Nephron (organoid): Measurements from ENCODE around the gene SDK2.

ENCODE experiments used
- H3K27ac Mint-ChIP-seq, 3 experiments: 2 replicates each; pipeline ENCODE4 v1.8.0; 2020; ENCODE audit warnings: mixed read lengths in 3 of 3, mild to moderate bottlenecking in 2 of 3, moderate library complexity in 1 of 3
- H3K27me3 Mint-ChIP-seq: 2 replicates; pipeline ENCODE4 v1.8.0; 2021; ENCODE audit warnings: low read depth, mild to moderate bottlenecking, moderate library complexity, mixed read lengths
- H3K36me3 Mint-ChIP-seq: 2 replicates; pipeline ENCODE4 v1.8.0; 2020; ENCODE audit warnings: low read depth, mixed read lengths
- H3K4me1 Mint-ChIP-seq: 2 replicates; pipeline ENCODE4 v1.8.0; 2020; ENCODE audit warnings: mixed read lengths
- H3K4me3 Mint-ChIP-seq, 3 experiments: 2 replicates each; pipeline ENCODE4 v1.8.0; 2020; ENCODE audit warnings: mild to moderate bottlenecking in 3 of 3, mixed read lengths in 3 of 3, moderate library complexity in 2 of 3
- H3K9me3 Mint-ChIP-seq: 2 replicates; pipeline ENCODE4 v1.8.0; 2020; ENCODE audit warnings: mixed read lengths
- TF ChIP-seq, protein P1 (sequence below), 3 experiments: fragments of 200-600 bp; sonication (generic); IDR thresholded peaks; one replicate each; pipeline ENCODE4 v1.5.0; 2021; ENCODE audit warnings: antibody characterized with exemption in 3 of 3; ENCODE audit not compliant: unreplicated experiment in 3 of 3

The SDK2 gene

DNA sequence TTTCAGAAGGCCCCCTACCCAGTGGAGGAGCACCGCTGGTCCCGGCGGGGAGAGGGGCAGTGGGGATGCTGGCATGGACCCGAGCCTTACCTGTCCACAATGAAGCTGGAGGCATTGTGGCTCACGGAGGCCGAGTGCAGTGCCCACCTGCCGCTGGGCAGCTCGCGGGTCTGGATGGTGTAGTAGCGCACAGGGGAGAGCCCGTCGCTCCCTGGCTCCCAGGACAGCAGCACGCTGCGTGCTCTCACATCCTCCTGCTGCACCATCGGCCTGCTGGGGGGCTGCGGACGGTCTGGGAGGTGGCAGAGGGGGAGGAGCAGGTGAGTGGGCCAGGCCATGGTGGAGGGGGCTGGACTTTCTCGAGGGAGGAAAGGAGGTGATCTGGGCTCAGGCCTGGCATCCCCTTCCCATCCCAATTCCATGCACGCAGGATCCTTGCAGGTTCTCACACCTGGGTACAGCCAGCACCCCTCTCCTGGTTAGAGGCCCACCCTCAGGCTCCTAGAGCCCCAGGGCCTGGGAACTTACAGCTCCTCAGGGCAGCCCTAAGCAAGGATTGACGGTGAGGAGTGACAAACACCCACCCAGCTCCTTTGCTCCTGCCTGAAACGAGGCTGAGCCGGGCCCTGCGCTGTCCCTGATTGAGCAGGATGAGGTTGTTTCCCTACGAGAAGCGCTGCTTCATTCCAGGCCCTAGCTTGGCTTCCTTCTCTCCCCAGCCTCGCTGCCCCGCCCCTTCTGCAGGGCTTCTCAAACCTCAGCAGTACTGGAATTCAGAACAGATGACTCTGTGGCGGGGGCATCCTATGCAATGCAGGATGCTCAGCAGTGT, 256.3 kb downstream of the SDK2 start:
- Mint-ChIP-seq H3K36me3 (peaks cover 28% of the 10 kb centered on the region), H3K27me3 (peaks cover 6% of the 10 kb centered on the region), H3K4me1 (no peaks in the 10 kb centered on the region), H3K27ac (no peak overlapping the region), H3K4me3 (no peak overlapping the region), H3K9me3 (no peaks in the 10 kb centered on the region)
- TF ChIP-seq, protein P1, sequence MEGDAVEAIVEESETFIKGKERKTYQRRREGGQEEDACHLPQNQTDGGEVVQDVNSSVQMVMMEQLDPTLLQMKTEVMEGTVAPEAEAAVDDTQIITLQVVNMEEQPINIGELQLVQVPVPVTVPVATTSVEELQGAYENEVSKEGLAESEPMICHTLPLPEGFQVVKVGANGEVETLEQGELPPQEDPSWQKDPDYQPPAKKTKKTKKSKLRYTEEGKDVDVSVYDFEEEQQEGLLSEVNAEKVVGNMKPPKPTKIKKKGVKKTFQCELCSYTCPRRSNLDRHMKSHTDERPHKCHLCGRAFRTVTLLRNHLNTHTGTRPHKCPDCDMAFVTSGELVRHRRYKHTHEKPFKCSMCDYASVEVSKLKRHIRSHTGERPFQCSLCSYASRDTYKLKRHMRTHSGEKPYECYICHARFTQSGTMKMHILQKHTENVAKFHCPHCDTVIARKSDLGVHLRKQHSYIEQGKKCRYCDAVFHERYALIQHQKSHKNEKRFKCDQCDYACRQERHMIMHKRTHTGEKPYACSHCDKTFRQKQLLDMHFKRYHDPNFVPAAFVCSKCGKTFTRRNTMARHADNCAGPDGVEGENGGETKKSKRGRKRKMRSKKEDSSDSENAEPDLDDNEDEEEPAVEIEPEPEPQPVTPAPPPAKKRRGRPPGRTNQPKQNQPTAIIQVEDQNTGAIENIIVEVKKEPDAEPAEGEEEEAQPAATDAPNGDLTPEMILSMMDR (IDR thresholded peaks at IDR 0.05; ENCODE audit: unreplicated experiment in 3 of 3): no peak

DNA sequence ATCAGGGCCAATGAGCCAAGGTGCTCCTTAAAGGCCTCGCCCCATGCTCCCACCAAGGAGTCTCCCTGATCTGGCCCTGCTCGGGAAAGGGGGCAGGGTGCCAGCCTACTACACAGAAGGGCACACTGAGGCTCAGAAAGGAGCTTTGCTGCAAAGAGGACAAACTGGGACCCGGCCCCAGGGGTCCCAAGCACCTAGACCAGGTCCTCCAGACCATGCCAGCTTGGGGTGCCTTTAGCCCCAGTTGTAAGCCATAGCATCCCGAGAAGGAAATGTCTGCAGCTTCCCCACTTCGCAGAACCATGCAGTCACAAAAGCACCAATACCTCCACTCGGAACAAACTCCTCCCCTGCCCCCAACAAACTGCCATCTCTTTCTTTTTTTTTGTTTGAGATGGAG, 257.7 kb downstream of the SDK2 start:
- TF ChIP-seq, protein P1 (IDR thresholded peaks at IDR 0.05; ENCODE audit: unreplicated experiment in 3 of 3): no peak
- peaks cover 6% of the 10 kb centered on the region for H3K27me3 Mint-ChIP-seq
- H3K4me1 Mint-ChIP-seq: no peaks in the 10 kb centered on the region
- no peaks in the 10 kb centered on the region for H3K9me3 Mint-ChIP-seq
- H3K4me3 Mint-ChIP-seq: no peak overlapping the region
- no peak overlapping the region for H3K27ac Mint-ChIP-seq
- H3K36me3 Mint-ChIP-seq: peaks cover 30% of the 10 kb centered on the region

GRCh38 chr17:73384926-73385325, 259.3 kb downstream of the SDK2 start:
- no peaks in the 10 kb centered on the region for H3K9me3 Mint-ChIP-seq
- H3K4me3 Mint-ChIP-seq: no peak overlapping the region
- TF ChIP-seq, protein P1 (IDR thresholded peaks at IDR 0.05; ENCODE audit: unreplicated experiment in 3 of 3): no peak
- no peaks in the 10 kb centered on the region for H3K4me1 Mint-ChIP-seq
- peaks cover 30% of the 10 kb centered on the region for H3K36me3 Mint-ChIP-seq
- H3K27ac Mint-ChIP-seq: no peak overlapping the region
- peaks cover 6% of the 10 kb centered on the region for H3K27me3 Mint-ChIP-seq

- Mint-ChIP-seq H3K9me3 (no peaks in the 10 kb centered on the region), H3K27me3 (peaks cover 4% of the 10 kb centered on the region), H3K4me3 (no peak overlapping the region), H3K36me3 (peaks cover 43% of the 10 kb centered on the region), H3K27ac (no peak overlapping the region), H3K4me1 (no peaks in the 10 kb centered on the region)
- TF ChIP-seq, protein P1 (IDR thresholded peaks at IDR 0.05; ENCODE audit: unreplicated experiment in 3 of 3): no peak
These were observed 263.7 kb downstream of the SDK2 start for GRCh38 chr17:73380439-73381106.

GRCh38 chr17:73379826-73380225, 264.4 kb downstream of the SDK2 start:
- H3K27me3 Mint-ChIP-seq: no peaks in the 10 kb centered on the region
- H3K36me3 Mint-ChIP-seq: peaks cover 35% of the 10 kb centered on the region
- TF ChIP-seq, protein P1 (IDR thresholded peaks at IDR 0.05; ENCODE audit: unreplicated experiment in 3 of 3): no peak
- H3K9me3 Mint-ChIP-seq: no peaks in the 10 kb centered on the region
- no peaks in the 10 kb centered on the region for H3K4me1 Mint-ChIP-seq
- H3K4me3 Mint-ChIP-seq: no peak overlapping the region
- no peak overlapping the region for H3K27ac Mint-ChIP-seq
